GM19023 (cell line): ENCODE measurements around the gene TMED5.
"Not testable (repeated sequence)": the region's sequence is repeated elsewhere in the genome, so short reads cannot be mapped to it uniquely, and the experiment has no call there.

Experiments used
- ATAC-seq: cut with Tn5 transposase; IDR thresholded peaks from one replicate; pipeline ENCODE4 v1.9.1; 2021; ENCODE audit warnings: mild to moderate bottlenecking, moderate library complexity; ENCODE audit not compliant: unreplicated experiment

TMED5 gene

GRCh38 chr1:93172778-93173177 lies 7.4 kb downstream of the TMED5 start:
- no peak for ATAC-seq

GRCh38 chr1:93171549-93172034 lies 8.6 kb downstream of the TMED5 start:
- no peak for ATAC-seq

GRCh38 chr1:93170141-93170678 lies 10.0 kb downstream of the TMED5 start:
- not testable (repeated sequence) for ATAC-seq

GRCh38 chr1:93167006-93167405 lies 13.2 kb downstream of the TMED5 start:
- ATAC-seq: no peak

GRCh38 chr1:93165895-93166294 lies 14.3 kb downstream of the TMED5 start:
- not testable (repeated sequence) for ATAC-seq

GRCh38 chr1:93164816-93165215 lies 15.4 kb downstream of the TMED5 start:
- no peak for ATAC-seq

GRCh38 chr1:93163314-93163713 lies 16.9 kb downstream of the TMED5 start:
- ATAC-seq: not testable (repeated sequence)

- no peak for ATAC-seq
These were observed 20.9 kb downstream of the TMED5 start for GRCh38 chr1:93159337-93159736.

- ATAC-seq: no peak
These were observed 24.9 kb downstream of the TMED5 start for GRCh38 chr1:93155335-93155734.

GRCh38 chr1:93154898-93155297 lies 25.3 kb downstream of the TMED5 start:
- ATAC-seq: no peak

- ATAC-seq: no peak
These were observed 27.4 kb downstream of the TMED5 start for GRCh38 chr1:93152835-93153234.

- ATAC-seq: no peak
These were observed 28.7 kb downstream of the TMED5 start for GRCh38 chr1:93151474-93151873.

- no peak for ATAC-seq
These were observed 29.5 kb downstream of the TMED5 start for GRCh38 chr1:93150729-93151128.

- ATAC-seq: no peak
These were observed 32.2 kb downstream of the TMED5 start for GRCh38 chr1:93148001-93148400.

- no peak for ATAC-seq
These were observed 36.4 kb downstream of the TMED5 start for GRCh38 chr1:93143769-93144168.

- ATAC-seq: no peak
These were observed 37.1 kb downstream of the TMED5 start for GRCh38 chr1:93143136-93143535.

- no peak for ATAC-seq
These were observed 38.1 kb downstream of the TMED5 start for GRCh38 chr1:93142161-93142560.

- no peak for ATAC-seq
These were observed 40.1 kb downstream of the TMED5 start for GRCh38 chr1:93140106-93140505.

GRCh38 chr1:93137604-93138292 lies 42.5 kb downstream of the TMED5 start:
- ATAC-seq: no peak

GRCh38 chr1:93136445-93136844 lies 43.8 kb downstream of the TMED5 start:
- ATAC-seq: no peak

- no peak for ATAC-seq
These were observed 47.6 kb downstream of the TMED5 start for GRCh38 chr1:93132638-93133037.

GRCh38 chr1:93129507-93130099 lies 50.6 kb downstream of the TMED5 start:
- no peak for ATAC-seq
